GM12872 (cell line): Measurements from ENCODE around the gene DCTN2.

Source experiments
- CTCF ChIP-seq: IDR thresholded peaks from 3 replicates; pipeline ENCODE4 v1.5.1; 2011; ENCODE audit warnings: low read depth, mild to moderate bottlenecking, low read length, moderate library complexity; ENCODE audit not compliant: insufficient read depth

The DCTN2 gene

DNA sequence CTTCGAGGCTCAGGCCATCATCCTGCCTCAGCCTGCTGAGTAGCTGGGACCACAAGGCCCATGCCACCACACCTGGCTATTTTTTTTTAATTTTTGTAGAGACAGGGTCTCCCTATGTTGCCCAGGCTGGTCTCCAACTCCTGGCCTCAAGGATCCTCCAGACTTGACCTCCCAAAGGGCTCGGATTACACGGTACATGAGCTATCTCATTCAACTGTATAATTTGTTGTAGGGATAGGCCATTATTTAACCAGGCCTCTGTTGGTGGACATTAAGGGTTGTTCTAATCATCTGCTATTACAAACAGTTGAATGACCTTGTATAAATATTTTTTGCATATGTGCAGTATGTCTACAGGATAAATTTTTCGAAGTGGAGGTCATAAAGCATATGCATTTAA, 11.9 kb upstream of the DCTN2 start:
- no peak for TF ChIP-seq CTCF

- TF ChIP-seq CTCF = no peak
Measured at GRCh38 chr12:57554897-57555296, 7.9 kb upstream of the DCTN2 start.

DNA sequence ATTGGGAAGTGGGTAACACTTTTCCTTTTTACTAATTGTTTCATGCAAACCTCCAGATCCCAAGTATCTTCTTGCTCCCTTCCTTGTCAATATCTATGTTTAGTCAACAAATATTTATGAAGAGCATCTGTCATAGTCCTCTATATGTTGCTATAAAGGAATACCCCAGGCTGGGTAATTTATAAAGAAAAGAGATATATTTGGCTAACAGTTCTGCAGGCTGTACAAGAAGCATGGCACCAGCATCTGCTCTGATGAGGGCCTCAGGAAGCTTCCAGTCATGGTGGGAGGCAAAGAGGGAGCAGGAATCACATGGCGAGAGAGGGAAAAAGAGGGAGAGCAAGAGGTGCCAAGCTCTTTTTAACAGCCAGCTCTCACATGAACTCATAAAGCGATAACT, 7.5 kb upstream of the DCTN2 start:
- no peak for TF ChIP-seq CTCF

DNA sequence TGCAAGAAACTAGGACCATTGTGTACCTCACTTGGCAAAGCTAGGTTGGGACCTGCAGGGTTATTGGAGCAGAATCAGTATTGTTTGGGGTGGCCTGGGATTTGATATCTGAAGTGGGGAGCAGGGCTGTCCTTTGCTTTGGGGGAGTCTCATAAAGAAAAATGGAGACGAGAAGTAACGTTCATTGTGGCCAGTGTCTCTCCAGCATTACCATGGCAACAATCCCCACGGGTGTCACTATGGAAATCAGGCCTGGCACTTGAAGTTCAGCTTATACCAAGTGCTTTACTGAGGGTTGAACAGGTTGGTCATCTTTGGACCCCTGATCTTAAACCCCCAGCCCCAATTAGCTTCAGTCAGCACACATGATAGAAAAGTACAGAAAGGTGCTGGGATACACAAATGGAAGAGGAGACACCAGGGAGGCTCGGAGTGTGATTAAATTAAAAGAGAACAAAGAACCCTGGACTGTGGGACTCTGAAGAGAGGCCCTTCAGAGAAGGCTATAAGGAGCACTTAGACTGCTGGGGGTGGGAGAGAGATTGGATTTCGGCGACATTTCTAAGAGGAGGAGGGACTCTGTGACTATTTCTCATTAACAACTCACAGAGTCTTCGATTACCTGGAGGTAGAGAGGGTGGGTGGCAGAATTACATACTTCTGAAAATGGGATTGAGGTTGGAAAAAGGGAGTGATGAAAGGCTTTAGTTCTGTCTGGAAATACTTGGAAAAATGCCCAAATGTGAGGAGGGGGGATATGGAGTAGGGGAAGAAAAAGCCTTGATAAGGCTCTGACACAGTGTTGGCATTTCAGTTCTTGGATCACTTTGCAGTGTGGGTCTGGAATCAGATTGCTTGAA, 6.6 kb upstream of the DCTN2 start:
- TF ChIP-seq CTCF = no peak

DNA sequence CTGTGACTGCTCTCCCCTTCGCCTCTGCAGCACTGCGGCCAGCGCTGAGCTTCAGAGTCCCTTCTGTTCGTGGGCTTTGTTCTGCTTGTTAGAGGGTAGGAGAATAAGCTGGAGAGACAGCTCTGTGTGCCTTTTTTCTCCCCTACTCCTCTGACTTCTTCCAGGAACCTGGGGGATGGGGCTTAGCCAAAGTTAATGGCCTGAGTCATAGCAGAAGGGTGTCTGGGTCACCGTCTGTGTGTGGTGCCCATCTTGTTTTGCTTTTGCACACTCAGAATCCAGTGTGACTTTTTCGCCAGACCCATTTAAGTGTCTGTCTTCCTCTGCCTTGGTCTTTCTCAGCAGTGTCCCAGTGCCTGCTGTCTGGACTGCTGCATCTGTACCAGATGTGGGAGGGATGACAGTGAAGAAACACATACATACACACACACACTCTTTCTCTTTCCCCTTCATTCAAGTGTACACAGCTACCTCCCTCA, 5.9 kb upstream of the DCTN2 start:
- TF ChIP-seq CTCF = no peak

- no peak for TF ChIP-seq CTCF
Measured at GRCh38 chr12:57552306-57552651, 5.3 kb upstream of the DCTN2 start.

GRCh38 chr12:57551637-57552305, 4.8 kb upstream of the DCTN2 start:
- no peak for TF ChIP-seq CTCF
